H54 (cell line): Measurements from ENCODE around the gene RNF144A.

ENCODE experiments used
- DNase-seq: peaks from one replicate; pipeline ENCODE4 v3.0.0; 2011; ENCODE audit warnings: low spot score, mixed read lengths; ENCODE audit not compliant: insufficient read length
- FAIRE-seq: peaks from 3 replicates; lab custom pipeline; 2011; peaks lifted over from hg19 to GRCh38; lab: Jason Lieb, UNC
- POLR2A ChIP-seq: IDR thresholded peaks from 2 replicates; pipeline ENCODE4 v1.6.1; 2011; ENCODE audit warnings: low read depth, mild to moderate bottlenecking, low read length

The RNF144A gene

GRCh38 chr2:6941299-6942046, 24.3 kb downstream of the RNF144A start:
- FAIRE-seq = no peak
- TF ChIP-seq POLR2A = no peak
- no peak for DNase-seq

DNA sequence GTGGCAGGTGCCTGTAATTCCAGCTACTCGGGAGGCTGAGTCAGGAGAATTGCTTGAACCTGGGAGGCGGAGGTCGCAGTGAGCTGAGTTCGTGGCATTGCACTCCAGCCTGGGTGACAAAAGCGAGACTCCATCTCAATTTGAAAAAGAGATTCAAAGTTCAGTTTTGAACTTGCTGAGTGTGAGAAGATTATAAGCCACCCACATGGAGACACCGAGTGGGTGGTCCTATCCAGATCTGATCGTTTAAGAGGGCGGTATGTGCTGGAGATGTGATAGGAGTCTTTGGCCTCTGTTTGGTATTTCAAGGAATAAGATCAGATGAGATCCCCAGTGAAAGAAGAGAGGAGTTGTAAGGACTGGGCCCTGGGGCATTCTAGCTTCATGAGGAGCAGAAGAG, 25.6 kb downstream of the RNF144A start:
- DNase-seq = no peak
- TF ChIP-seq POLR2A = no peak
- no peak for FAIRE-seq

- no peak for TF ChIP-seq POLR2A
- FAIRE-seq = no peak
- no peak for DNase-seq
These were observed 26.3 kb downstream of the RNF144A start for GRCh38 chr2:6943523-6943922.

DNA sequence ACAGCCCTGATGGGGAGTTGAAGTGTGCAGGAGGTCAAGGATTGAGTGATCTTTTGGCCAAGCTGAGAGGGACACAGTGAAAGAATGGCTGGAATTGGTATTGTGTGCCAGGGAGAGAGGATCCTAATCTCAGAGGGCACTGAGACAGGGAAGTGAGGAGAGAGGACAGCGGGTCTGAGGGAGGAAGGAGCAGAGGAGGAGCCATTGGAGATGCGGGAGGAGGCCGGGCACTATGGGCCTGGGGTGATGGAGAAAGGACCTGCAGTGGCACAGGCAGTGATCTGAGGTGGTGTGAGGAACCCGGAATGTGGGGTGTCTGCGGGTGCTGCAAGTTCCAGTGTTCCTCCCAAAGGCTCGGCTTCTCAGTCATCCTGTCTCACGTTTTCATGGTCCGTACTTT, 26.8 kb downstream of the RNF144A start:
- TF ChIP-seq POLR2A = no peak
- FAIRE-seq (no peak), DNase-seq (no peak)

DNA sequence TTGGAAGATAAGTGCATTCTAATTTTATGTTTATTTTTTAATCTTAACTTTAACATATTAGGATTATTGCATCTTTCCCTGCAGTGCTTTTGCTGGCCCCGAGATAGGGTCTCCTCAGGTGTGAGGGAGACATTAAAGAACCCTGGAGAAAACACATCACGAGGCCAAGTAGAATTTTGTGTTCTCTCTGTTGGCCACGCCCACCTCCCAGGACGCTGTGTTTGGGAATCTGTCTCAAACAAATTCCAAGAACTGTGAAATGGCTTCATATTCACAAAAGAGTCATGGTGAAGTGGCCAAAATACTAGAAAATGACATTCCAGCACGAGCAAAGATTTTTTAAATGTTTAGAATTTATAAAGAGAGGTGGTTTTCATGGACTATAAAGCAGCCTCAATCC, 27.3 kb downstream of the RNF144A start:
- no peak for FAIRE-seq
- TF ChIP-seq POLR2A = no peak

DNA sequence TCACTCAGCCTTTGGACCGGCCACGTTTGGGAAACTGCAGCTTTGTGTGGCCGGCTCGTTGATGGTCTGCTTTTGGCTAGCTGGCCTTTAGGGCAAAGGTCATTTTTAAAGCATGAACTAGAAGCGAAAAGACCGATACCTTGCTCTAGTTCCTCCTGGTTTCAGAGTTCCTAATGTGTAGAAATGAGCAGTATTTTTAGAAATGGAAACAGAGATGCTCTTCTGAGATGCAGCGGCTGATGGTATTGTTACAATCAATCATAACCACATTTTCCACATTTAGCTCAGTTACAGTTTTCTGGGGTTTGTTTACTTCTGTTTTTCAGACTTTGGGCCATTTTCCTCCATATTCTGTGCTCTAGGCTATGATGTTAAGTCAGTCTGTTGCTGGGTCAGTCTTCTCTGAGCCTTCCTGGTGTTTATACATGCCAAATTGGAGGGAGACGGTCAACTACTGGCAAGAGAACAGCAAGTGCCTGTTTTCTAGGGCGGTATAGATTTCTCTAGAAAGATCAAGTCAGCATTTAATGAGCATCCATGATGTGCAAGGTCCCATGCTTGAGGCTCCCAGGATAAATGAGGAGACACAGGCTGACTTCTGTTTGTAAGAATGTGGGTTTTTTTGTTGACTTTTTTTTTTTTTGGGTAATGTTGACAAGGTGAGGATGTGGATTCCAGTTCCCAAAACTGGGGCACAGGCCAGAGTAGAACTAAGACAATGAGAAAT, 28.0 kb downstream of the RNF144A start:
- FAIRE-seq (no peak), DNase-seq (no peak)
- no peak for TF ChIP-seq POLR2A

More for the DNA sequence above, 27.3 kb downstream of the RNF144A start:
- DNase-seq = no peak

- no peak for TF ChIP-seq POLR2A
- DNase-seq (no peak), FAIRE-seq (no peak)
These were observed 28.6 kb downstream of the RNF144A start for GRCh38 chr2:6945821-6946220.

DNA sequence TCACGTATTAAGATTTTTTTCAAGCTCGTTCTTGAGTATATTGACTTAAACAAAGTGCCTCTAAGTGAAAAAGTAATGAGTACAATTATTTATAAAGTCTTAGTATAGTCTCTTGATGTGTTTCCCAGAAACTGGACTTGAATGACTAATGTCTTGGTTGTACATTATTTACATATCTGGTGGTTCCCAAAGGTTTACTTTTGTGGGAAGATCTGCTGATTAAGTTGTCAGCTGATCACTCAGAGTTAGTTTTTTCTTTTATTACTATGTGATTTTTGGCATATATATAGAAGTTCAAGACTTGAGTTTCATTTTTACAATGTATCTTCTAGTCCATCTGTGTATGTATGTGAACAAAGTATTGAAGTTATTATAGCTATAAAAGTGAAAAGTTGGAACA, 29.5 kb downstream of the RNF144A start:
- DNase-seq (no peak), FAIRE-seq (no peak)
- TF ChIP-seq POLR2A = no peak

DNA sequence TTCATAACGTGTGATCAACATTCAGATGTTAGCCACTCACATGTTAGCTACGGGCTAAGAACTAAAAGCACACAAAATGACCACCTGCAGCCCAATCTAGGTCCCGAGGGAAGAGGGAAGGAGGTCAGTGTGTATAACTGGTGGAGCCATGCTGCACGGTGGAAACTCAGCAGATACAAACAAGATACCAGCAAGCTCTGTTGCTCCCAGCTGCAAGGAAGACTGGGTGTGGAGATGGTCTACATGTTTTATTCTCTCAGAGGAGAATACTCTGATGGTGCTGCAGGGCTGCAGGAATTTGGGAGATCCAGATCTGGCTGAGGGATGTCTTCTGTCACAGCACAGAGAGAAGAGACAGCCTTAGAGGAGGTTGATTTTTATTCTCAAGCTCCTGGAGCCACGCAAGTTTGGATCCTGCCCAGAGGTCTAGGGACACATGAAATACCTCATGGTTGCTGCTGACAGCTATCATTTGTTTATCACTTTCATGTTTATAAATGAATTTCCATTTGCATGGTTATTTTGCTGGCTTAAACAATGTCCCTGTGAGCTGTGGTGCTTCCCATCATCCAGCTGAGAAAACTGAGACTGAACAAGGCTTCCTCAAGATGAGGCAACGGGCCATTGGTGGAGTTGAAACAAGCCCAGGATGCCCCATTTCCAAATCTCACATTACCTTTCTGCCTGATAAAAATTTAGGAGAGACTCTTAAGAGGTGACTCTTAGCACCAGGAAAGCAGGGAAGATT, 30.9 kb downstream of the RNF144A start:
- DNase-seq = no peak
- TF ChIP-seq POLR2A = no peak
- FAIRE-seq = no peak

DNA sequence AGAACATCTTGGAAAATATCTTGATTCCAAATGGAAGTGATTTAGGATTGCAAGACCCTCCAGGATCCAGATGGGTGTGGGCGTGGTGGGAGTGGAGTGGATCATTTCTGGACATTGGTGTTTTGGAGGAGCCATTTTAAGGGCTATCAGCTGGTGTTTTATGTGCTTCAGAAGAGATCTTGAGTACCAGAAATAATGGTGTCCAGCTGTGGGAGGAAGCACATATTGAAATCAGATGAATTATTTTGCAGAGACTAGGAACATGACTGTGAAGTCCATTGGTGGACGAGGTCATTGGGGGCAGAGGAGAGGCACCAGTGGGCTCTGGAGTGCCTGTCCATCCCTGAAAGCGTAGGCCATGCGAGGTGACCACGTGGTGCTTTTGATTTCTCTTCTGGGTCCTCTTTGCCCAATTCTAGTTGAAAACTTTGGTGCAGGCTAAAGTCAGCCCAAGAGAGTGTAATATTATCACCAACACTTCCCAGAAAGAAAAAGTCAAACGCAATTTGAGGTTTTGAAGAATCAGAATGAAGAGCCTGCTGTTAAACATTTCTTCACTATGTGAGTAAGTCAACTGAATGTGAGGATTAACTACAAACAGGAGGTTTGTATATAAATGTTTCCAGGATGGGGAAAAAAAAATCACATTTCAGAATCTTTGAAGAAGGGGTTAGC, 31.6 kb downstream of the RNF144A start:
- FAIRE-seq (no peak), DNase-seq (no peak)
- TF ChIP-seq POLR2A = no peak

DNA sequence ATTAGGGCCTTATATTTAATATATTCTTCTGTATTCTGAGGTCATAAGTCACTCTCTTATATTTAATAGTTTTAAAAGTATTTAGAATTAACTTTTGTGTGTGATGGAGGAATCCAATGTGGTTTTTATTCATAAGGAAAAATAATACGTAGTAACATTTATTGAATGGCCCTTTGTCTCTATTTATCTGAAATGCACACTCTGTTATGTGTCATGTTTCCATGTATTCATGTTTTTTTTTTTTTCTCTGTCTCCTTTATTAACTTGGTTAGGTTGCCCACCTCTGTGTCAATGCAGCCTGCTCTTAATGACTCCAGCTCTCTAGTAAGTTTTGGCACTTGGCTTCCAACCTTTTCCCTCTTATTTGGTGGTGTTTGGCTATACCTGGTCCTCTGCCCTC, 33.8 kb downstream of the RNF144A start:
- DNase-seq = no peak
- no peak for FAIRE-seq

DNA sequence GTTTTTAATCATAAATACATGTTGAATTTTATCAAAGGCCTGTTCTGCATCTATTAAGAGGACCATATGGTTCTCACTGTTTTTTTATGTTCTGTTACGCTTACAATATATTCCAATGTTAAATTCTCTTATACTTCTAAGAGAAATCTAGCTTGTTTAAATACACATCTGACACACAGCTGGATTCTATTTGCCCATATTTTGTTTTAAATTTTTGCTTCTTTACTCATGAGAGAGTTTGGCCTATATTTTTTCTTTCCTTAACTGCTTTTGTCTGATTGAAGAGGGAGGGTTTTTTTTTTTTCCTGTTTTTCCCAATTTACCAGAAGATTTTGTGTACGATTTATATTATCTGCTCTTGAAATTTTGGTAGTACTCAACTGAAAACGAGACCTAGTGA, 34.9 kb downstream of the RNF144A start:
- no peak for FAIRE-seq

More for the DNA sequence above, 33.8 kb downstream of the RNF144A start:
- TF ChIP-seq POLR2A = no peak

DNA sequence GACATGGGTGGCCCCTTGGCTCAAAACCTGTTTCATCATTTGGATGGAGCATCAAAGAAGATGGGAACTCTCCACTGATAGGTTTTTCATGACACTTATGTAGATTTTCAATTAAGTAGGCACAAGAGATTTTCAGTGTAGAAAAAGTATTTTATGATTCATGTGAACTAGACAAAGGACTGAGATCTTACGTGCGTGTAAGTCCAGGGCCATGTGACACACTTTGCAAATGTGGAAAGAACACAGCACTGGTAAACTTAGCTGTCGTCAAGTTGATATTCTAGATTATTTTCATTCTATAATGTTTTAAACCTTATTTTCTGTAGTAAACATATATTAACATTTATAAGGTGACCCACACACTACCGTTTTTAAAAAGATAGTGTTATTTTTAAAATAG, 37.4 kb downstream of the RNF144A start:
- DNase-seq (no peak), FAIRE-seq (no peak)
- TF ChIP-seq POLR2A = no peak

More for the DNA sequence above, 34.9 kb downstream of the RNF144A start:
- TF ChIP-seq POLR2A = no peak
- no peak for DNase-seq
